SW480 (cell line): Measurements from ENCODE around the gene NXPH3.

Source experiments
- DNase-seq: peaks from one replicate; pipeline ENCODE4 v3.0.0-alpha.2; 2016; ENCODE audit warnings: low spot score

The NXPH3 gene

GRCh38 chr17:49592263-49592662 is 16.6 kb downstream of the NXPH3 start:
- no peak for DNase-seq

GRCh38 chr17:49595328-49595727 is 19.7 kb downstream of the NXPH3 start:
- no peak for DNase-seq

- DNase-seq: no peak
Observed at GRCh38 chr17:49595980-49596379, 20.3 kb downstream of the NXPH3 start.

GRCh38 chr17:49596613-49597244 is 21.1 kb downstream of the NXPH3 start:
- DNase-seq: peak; percentile 90

GRCh38 chr17:49597436-49597835 is 21.8 kb downstream of the NXPH3 start:
- no peak for DNase-seq

GRCh38 chr17:49597928-49598655 is 22.4 kb downstream of the NXPH3 start:
- no peak for DNase-seq

DNA sequence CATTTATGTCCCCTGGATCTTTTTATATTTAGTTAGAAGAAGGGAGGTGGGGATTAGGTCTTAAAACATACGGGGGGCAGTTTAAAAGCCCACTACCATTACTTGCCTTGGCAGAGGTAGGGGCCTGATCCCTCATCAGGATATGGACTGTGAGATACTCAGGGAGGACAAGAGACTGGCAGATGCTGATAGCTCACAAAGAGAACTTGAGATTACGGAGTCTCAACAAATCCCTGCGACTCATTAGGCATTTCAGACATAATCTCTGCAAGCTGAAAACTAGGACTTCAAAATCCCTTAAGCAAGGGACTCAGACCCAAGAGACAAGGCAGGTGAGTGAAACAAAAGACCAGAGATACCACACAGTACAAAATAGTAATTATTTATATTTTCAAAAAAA is 23.2 kb downstream of the NXPH3 start:
- DNase-seq: no peak

- no peak for DNase-seq
Observed at GRCh38 chr17:49600949-49601348, 25.3 kb downstream of the NXPH3 start.

DNA sequence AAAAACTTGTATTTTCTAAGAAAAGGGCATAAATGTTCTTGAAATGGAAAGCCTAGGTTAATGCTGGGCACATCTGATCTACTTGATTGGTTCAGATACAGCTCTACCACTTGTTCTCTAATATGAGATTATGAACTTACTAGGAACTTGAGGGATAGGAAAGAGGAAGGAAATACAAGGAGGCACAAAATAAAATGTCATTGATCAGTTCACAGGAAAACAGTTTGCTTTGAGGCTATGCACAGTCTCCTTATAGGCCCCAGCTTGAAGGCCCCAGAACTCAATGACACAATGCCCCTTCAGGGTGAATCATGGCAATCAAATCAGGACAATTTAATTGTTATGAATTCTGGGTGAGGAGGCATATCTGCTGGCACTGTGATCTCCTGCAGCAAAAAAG is 27.1 kb downstream of the NXPH3 start:
- no peak for DNase-seq

DNA sequence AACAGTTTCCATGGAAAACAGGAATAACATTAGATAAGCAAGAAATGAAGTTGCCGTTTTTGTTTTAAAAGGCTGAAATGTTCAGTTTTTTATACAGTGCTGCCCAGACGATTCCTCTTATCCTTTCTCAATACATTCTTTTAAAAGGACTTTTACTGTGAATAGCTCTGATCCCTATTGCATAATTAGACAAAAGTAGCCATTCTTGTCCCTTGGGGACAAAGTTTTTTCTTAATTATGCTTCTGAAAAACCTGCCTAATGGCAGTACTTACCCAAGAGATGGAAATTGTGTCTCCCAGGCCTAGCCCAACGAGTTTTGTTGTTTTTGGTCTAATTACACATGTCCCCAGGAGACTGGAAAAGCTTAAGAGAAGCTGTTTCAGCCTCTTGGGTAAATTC is 27.6 kb downstream of the NXPH3 start:
- no peak for DNase-seq

- DNase-seq: no peak
Observed at GRCh38 chr17:49603720-49604119, 28.0 kb downstream of the NXPH3 start.

GRCh38 chr17:49604314-49604869 is 28.7 kb downstream of the NXPH3 start:
- no peak for DNase-seq

GRCh38 chr17:49610883-49611584 is 35.4 kb downstream of the NXPH3 start:
- DNase-seq: no peak

GRCh38 chr17:49612726-49613125 is 37.1 kb downstream of the NXPH3 start:
- DNase-seq: no peak

DNA sequence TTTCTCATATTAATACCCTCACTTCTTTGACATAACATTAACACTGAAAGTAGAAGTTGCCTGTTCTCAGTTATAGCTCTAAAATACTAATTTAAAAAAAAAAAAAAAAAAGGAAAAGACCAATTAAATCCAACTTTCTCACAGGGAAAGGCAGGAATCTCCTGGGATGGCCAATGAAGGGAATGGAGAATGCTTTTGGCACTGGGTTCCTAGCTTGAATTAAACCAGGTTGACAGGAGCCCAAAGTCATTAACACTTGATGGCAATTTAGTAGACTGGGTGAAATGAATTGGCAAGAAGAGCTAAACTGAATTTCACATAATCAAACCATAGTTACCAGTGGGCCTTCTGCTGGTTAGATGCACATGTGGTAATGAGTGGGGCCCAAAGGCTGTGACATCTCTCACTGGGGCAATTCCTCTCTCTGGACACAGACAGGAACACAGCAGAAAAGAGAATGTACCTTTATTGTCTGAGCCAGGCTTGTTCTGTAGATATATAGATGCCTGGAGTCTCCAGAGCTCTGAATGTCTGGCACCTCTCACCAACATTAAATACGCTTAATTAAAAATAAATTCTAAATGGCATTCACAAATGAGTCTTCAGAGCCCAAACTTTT is 37.6 kb downstream of the NXPH3 start:
- DNase-seq: no peak

DNA sequence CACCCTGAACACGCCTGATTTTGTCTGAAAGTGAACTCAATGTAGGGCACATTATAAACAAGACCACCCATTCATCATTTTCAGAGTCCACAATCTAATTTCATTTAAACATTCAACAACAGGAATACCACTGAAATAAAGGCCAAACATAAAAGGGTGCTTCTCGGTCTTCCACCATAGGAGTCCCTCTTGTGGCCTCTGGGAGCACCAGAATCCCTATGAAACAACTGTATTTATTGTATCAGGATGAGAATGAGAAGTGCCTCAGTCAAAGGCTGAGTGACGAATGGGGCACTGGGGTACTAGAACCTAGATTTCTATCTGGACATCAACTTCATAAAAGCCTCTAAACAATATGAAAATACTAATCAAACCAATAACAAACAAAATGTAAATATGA is 40.4 kb downstream of the NXPH3 start:
- DNase-seq: peak; percentile 26

DNA sequence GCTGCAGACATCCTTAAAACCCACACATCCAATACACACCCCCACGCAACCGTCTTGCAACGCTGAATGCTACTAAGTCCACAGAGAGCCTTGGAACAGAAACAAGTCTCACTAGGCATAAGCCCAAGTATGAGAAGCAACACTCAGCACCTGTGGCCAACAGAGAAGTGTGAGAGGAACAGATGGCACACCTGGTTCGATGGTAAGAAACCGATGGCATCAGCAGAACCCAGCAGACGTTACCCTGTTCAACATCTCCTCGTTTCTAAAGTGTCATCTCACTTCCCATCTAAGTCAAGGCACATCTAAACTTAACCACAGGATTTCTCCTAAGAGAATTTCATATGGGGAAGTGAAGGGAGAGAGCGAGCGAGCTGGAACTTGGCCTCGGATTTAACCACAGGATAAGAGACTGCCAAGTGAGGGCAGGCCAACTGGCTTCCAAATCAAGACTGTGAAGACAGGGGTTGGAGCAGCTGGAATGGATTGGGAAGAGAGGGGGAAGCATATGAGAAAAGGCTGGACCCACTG is 41.0 kb downstream of the NXPH3 start:
- DNase-seq: no peak

DNA sequence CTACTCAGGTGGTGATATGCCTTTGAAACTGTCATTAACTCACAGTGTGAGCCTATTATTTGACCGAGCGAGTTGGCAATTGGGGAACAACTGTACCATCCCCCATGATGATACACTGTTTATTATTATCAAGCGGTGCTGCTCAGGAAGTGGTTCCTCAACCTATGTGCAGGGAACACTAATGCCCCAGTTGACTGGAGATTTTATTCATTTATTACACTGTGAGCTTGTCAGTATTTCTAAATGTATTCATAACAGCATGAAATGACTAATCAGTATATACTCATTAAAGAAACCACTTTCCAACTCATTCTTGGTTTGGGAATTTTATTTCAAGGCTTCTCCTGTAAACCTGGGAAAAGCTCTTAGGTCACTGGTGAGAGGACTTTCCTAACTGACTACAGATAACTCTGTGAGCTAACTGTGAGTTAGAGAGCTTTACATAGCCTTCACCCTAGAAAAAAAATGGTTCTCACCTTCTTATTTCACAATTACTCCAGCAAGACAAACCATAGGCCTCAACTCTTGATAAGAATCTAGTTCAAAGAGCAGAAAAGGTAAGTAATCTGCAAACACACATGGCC is 42.4 kb downstream of the NXPH3 start:
- DNase-seq: no peak

GRCh38 chr17:49621420-49621819 is 45.7 kb downstream of the NXPH3 start:
- DNase-seq: no peak

GRCh38 chr17:49621946-49622529 is 46.4 kb downstream of the NXPH3 start:
- no peak for DNase-seq

- DNase-seq: no peak
Observed at GRCh38 chr17:49624896-49625295, 49.2 kb downstream of the NXPH3 start.

GRCh38 chr17:49629447-49629846 is 53.8 kb downstream of the NXPH3 start:
- DNase-seq: no peak
